Thoracic aorta (tissue), 2 donors: ENCODE results near the gene KCTD17. TPM values are rescaled to one million over a fixed set of nuclear protein-coding genes. Genes with fewer than 3 reads are reported as not detected.
A peak's percentile ranks its signal among the peaks of the same experiment; 100 is the strongest.

Source experiments
- ATAC-seq: fragments of 150-250 bp; one replicate; pipeline ENCODE4 v1.8.0; 2017; ENCODE audit warnings: low read depth; ENCODE audit not compliant: insufficient number of reproducible peaks, low FRiP score
- DNase-seq: peaks from one replicate; pipeline ENCODE4 v3.0.0-alpha.2; 2020; ENCODE audit warnings: low spot score
- H3K27ac ChIP-seq, 2 donors: fragments of 200-600 bp; sonication (generic); 1 replicate in 1 of 2; 2 replicates in 1 of 2; pipeline ENCODE4 v1.5.1; 2016; ENCODE audit warnings: mild to moderate bottlenecking in 2 of 2, moderate library complexity in 2 of 2
- H3K27me3 ChIP-seq: fragments of 200-600 bp; sonication (generic); replicated peaks from 2 replicates; pipeline ENCODE4 v1.6.0; 2016; ENCODE audit warnings: mild to moderate bottlenecking; ENCODE audit not compliant: insufficient read depth
- H3K36me3 ChIP-seq: fragments of 200-600 bp; sonication (generic); one replicate; pipeline ENCODE4 v1.5.1; 2016
- H3K4me1 ChIP-seq, 2 donors: fragments of 200-600 bp; sonication (generic); 1 replicate in 1 of 2; 2 replicates in 1 of 2; pipeline versions ENCODE4 v1.5.1 to v1.6.0; 2016; ENCODE audit warnings: low read depth in 2 of 2, mild to moderate bottlenecking in 1 of 2; ENCODE audit not compliant: control insufficient read depth in 1 of 2
- H3K4me3 ChIP-seq: fragments of 200-600 bp; sonication (generic); 2 replicates; pipeline ENCODE4 v1.5.1; 2016; ENCODE audit warnings: mild to moderate bottlenecking
- H3K9me3 ChIP-seq: fragments of 200-600 bp; sonication (generic); 2 replicates; pipeline ENCODE4 v1.5.1; 2016
- total RNA-seq, 2 donors: library from RNA; depleted of rRNA; stranded (reverse); fragments of >200 nt; gene quantifications; one replicate each; pipeline versions ENCODE4 v1.1.0 to v1.2.3, GENCODE V29; 2016
- TF ChIP-seq, protein P1 (sequence below): fragments of 200-600 bp; sonication (generic); IDR thresholded peaks from one replicate; pipeline ENCODE4 v1.5.1; 2019; ENCODE audit warnings: antibody characterized with exemption

The KCTD17 gene, protein sequence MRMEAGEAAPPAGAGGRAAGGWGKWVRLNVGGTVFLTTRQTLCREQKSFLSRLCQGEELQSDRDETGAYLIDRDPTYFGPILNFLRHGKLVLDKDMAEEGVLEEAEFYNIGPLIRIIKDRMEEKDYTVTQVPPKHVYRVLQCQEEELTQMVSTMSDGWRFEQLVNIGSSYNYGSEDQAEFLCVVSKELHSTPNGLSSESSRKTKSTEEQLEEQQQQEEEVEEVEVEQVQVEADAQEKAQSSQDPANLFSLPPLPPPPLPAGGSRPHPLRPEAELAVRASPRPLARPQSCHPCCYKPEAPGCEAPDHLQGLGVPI
- 10 to 100 TPM; 16.7 to 32.4 TPM for total RNA-seq

DNA sequence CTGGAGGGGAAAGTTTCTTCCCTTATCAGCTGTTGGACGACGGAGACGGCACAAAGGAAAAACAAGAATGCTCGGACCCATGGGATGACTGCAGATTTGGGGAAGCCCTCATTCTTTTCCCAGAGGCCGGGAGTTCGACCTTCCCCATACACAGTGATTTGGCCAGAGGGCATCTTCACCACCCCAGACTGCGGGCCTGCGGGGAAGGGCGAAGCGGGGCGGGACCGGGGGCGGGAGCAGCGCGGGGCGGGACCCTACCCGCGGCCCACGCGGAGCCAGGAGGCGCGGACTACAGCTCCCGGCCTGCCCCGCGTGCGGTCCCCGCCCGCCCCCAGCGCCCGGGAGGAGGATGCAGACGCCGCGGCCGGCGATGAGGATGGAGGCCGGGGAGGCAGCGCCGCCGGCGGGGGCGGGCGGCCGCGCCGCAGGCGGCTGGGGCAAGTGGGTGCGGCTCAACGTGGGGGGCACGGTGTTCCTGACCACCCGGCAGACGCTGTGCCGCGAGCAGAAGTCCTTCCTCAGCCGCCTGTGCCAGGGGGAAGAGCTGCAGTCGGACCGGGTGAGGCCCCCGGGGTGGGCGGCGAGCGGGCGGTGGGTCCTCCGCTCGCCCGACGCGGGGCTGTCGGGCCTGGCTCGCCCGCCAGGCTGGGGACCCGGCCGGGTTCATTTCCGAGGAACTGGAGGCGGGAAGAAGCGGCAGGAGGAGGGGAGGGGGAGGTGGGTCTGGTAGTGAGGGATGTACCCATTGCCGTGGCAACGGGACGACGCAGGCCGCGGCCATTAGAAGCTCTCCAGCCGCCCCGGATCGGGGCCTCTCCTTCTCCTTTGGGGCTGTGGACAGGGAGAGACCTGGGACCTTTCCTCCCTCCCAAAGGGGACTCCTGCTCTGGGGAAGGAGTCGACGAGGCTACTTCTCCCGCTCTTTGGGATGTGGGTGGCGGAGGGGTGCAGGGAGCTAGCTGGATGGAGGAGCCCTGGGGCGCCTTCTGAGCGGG lies at the start of gene KCTD17:
TSS of gene KCTD17 (plus strand) at position 352 of the 995 bp plus-strand sequence. CDS start at position 371, 19 bp downstream.
- Histone ChIP-seq H3K36me3 (peaks cover 16% of the 10 kb centered on the region), H3K4me3 (peak within 1 kb of the TSS; percentile 86), H3K9me3 (no peaks in the 10 kb centered on the region), H3K27ac (no peak within 1 kb of the TSS), H3K27me3 (no peaks in the 10 kb centered on the region), H3K4me1 (peaks cover 11 to 13% of the 10 kb centered on the region in 2 donors)
- TF ChIP-seq, protein P1, sequence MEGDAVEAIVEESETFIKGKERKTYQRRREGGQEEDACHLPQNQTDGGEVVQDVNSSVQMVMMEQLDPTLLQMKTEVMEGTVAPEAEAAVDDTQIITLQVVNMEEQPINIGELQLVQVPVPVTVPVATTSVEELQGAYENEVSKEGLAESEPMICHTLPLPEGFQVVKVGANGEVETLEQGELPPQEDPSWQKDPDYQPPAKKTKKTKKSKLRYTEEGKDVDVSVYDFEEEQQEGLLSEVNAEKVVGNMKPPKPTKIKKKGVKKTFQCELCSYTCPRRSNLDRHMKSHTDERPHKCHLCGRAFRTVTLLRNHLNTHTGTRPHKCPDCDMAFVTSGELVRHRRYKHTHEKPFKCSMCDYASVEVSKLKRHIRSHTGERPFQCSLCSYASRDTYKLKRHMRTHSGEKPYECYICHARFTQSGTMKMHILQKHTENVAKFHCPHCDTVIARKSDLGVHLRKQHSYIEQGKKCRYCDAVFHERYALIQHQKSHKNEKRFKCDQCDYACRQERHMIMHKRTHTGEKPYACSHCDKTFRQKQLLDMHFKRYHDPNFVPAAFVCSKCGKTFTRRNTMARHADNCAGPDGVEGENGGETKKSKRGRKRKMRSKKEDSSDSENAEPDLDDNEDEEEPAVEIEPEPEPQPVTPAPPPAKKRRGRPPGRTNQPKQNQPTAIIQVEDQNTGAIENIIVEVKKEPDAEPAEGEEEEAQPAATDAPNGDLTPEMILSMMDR = no peak
- no peak for DNase-seq
- peak; percentile 23 for ATAC-seq

DNA sequence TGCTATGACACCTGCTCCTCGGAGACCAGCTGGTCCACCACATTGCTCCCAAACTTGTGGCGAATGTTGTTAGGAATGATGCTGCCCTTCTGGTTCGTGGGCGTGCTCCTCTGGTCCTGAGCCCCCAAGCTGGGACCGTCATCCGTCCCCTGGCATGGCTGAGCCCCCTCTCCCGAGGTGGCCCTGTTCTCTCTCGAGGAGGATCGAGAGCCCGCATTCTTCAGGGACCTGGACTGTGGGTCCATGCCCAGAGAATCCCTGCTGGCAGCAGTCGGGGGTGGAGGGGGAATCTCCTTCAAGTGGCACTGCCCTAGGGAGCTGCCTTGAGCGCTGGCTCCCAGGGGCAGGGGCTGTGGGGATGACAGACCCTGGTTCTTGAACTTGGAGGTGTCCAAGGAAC lies 49.7 kb upstream of the KCTD17 start:
- H3K27ac ChIP-seq = no peak overlapping the region
- H3K27me3 ChIP-seq = no peaks in the 10 kb centered on the region
- H3K4me3 ChIP-seq = no peak overlapping the region
- DNase-seq (no peak), ATAC-seq (no peak)
- H3K9me3 ChIP-seq = no peaks in the 10 kb centered on the region
- no peaks in the 10 kb centered on the region for H3K36me3 ChIP-seq
- H3K4me1 ChIP-seq = no peaks in the 10 kb centered on the region
- TF ChIP-seq, protein P1 = no peak

DNA sequence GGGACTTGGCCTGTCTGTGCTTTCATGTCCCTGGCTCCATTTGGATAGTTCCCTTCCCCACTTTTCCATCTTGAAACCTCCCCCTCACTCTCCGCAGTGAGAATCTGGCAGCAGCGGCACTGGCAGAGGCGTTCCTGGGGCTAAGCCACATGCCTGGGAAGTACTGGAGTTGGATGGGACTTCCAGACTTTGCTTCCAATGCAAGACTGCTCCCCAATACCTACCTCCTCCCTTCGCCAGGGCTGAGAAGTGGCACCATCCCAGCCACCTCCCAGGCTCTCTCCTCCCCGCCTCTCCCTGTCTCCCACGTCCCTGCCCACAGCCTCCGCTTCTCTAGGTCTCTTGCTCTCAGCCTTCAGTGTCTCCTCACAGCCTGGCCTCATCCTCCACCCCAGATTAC lies 48.9 kb upstream of the KCTD17 start:
- Histone ChIP-seq H3K4me3 (no peak overlapping the region), H3K27ac (no peak overlapping the region), H3K36me3 (no peaks in the 10 kb centered on the region), H3K4me1 (no peaks in the 10 kb centered on the region), H3K9me3 (no peaks in the 10 kb centered on the region), H3K27me3 (no peaks in the 10 kb centered on the region)
- DNase-seq = no peak
- ATAC-seq = no peak
- TF ChIP-seq, protein P1 = no peak

DNA sequence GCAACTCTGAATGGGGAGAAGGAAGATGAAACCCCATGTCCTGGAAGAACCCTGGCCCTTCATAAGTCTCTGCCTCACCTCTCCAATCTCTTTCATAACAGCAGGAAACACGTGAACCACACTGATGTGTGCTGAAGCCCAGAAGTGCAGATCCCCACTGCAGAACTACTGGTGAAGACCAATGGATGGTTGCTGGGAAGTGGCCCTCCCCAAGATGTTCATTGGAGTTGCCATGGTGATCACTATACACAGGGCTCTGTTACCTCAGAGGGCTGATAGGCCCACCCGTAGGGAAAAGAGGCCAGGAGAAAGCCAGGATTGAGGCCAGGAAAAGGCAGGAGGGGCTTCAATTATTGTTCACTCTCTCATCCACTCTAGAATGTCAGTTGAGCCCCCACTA lies 43.9 kb upstream of the KCTD17 start:
- TF ChIP-seq, protein P1 = no peak
- no peak overlapping the region for H3K27ac ChIP-seq
- ATAC-seq = no peak
- no peaks in the 10 kb centered on the region for H3K36me3 ChIP-seq
- H3K27me3 ChIP-seq = no peaks in the 10 kb centered on the region
- H3K4me3 ChIP-seq = no peak overlapping the region
- H3K4me1 ChIP-seq = no peaks in the 10 kb centered on the region
- no peak for DNase-seq
- H3K9me3 ChIP-seq = no peaks in the 10 kb centered on the region

DNA sequence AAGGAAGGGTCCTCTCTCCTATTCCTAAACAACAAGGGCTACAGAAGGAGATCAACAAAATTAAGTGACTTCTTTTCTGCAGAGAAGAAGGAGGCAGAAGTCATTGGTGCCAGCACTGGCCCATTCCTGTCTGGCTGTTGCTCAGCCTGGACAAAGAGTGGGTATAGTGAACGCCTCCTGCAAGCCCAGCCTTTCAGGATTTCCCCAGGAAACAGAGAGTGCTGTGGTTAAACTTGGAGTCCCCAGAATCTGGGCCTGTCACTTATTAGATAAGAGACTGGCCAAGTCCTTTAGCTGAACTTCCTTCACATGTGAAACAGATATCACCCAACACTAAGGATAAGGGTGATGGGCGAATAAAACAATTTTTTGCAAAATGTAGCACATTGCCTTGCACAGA lies 43.2 kb upstream of the KCTD17 start:
- no peak for ATAC-seq
- Histone ChIP-seq H3K4me1 (no peaks in the 10 kb centered on the region), H3K4me3 (no peak overlapping the region)

More for the DNA sequence above, 43.2 kb upstream of the KCTD17 start:
- Histone ChIP-seq H3K27ac (no peak overlapping the region), H3K27me3 (no peaks in the 10 kb centered on the region), H3K36me3 (no peaks in the 10 kb centered on the region), H3K9me3 (no peaks in the 10 kb centered on the region)
- no peak for DNase-seq
- TF ChIP-seq, protein P1 = no peak
